Parietal lobe (tissue), 2 donors: ENCODE data around the gene EBF4. TPM values are rescaled to one million over a fixed set of nuclear protein-coding genes. Genes with fewer than 3 reads are reported as not detected.

Experiments
- small RNA-seq: library from RNA; depleted of rRNA; stranded (forward); fragments of <200 nt; gene quantifications from one replicate; pipeline ENCODE3, GENCODE V24; 2014; ENCODE audit warnings: low replicate concordance
- total RNA-seq: library from RNA; depleted of rRNA; stranded (reverse); fragments of >200 nt; gene quantifications from one replicate; pipeline ENCODE4 v1.2.3, GENCODE V29; 2014

The EBF4 gene
- total RNA-seq = 24.1 TPM

GRCh38 chr20:2692036-2692885 lies at the start of gene EBF4:
Gene EBF4, plus strand, starts transcription at chr20:2692780. Its CDS starts 866 bp downstream, at chr20:2693646.

GRCh38 chr20:2651772-2652723 lies 40.5 kb upstream of the EBF4 start, which contains the start of gene NOP56:
Gene NOP56, plus strand, starts transcription at chr20:2652632. Its CDS starts 29 bp downstream, at chr20:2652661.

GRCh38 chr20:2663887-2664719 lies 28.5 kb upstream of the EBF4 start, which contains the start of gene IDH3B:
Gene IDH3B, minus strand, starts transcription at chr20:2664216. Its CDS starts 28 bp downstream, at chr20:2664188.

GRCh38 chr20:2800521-2801285 lies 108.1 kb downstream of the EBF4 start, which contains the start of gene CPXM1:
Gene CPXM1, minus strand, starts transcription at chr20:2800627. Its CDS starts 55 bp downstream, at chr20:2800572.

Small RNA genes within 50 kb of the gene (small RNA-seq; reads per million reads assigned to genes)
- gene SNORA51 = not detected
- gene SNORD110 = not detected
- not detected for gene SNORD56
- gene SNORD57 = not detected
- not detected for gene SNORD86

Other genes starting within 250 kb of the EBF4 start
- gene SNRPB, start 222.0 kb upstream of the EBF4 start, total RNA-seq = 45.7 TPM
- 23.5 TPM for gene ZNF343, start 183.9 kb upstream of the EBF4 start, total RNA-seq
- gene TMC2, start 156.2 kb upstream of the EBF4 start, total RNA-seq = 7.5 TPM
- 145 TPM for gene NOP56, start 40.1 kb upstream of the EBF4 start, total RNA-seq
- 64.2 TPM for gene IDH3B, start 28.6 kb upstream of the EBF4 start, total RNA-seq
- 8.8 TPM for gene CPXM1, start 107.8 kb downstream of the EBF4 start, total RNA-seq
- gene C20orf141, start 122.2 kb downstream of the EBF4 start, total RNA-seq = not detected
- not detected for gene TMEM239, start 123.6 kb downstream of the EBF4 start, total RNA-seq
- 32.9 TPM for gene PCED1A, start 147.9 kb downstream of the EBF4 start, total RNA-seq
- 62.6 TPM for gene VPS16, start 148.0 kb downstream of the EBF4 start, total RNA-seq
- gene PTPRA, start 180.7 kb downstream of the EBF4 start, total RNA-seq = 117 TPM